Peyer's patch (tissue), 4 donors: Measurements from ENCODE around the gene HOXA5.

ENCODE experiments used
- CTCF ChIP-seq, 6 experiments: fragments of 450-650 bp in 4 of 6; fragments of 200-600 bp in 2 of 6; sonication (generic) in 1 of 6; IDR thresholded peaks; one replicate each; pipeline ENCODE4 v1.5.1; 2017 to 2019; ENCODE audit warnings: antibody characterized with exemption in 6 of 6, mild to moderate bottlenecking in 3 of 6, moderate library complexity in 1 of 6
- POLR2A ChIP-seq, 2 donors: fragments of 450-650 bp; IDR thresholded peaks; one replicate each; pipeline ENCODE4 v1.5.1; 2017; ENCODE audit warnings: antibody characterized with exemption in 2 of 2, mild to moderate bottlenecking in 2 of 2, moderate library complexity in 2 of 2

GRCh38 chr7:27185013-27185853, 41.8 kb upstream of the HOXA5 start, which contains the start of gene HOXA11:
- no peak for TF ChIP-seq CTCF (IDR thresholded peaks at IDR 0.05)
- no peak for TF ChIP-seq POLR2A (IDR thresholded peaks at IDR 0.05)
